ENCODE measurements around the gene ZBTB11. TPM values are rescaled to one million over a fixed set of nuclear protein-coding genes. Genes with fewer than 3 reads are reported as not detected.
"Not testable (repeated sequence)": the region's sequence is repeated elsewhere in the genome, so short reads cannot be mapped to it uniquely, and the experiment has no call there.

Gene ZBTB11
- total RNA-seq, 4 donors from 2014 or later, result 27.3 to 47.8 (median 29.2) TPM

DNA sequence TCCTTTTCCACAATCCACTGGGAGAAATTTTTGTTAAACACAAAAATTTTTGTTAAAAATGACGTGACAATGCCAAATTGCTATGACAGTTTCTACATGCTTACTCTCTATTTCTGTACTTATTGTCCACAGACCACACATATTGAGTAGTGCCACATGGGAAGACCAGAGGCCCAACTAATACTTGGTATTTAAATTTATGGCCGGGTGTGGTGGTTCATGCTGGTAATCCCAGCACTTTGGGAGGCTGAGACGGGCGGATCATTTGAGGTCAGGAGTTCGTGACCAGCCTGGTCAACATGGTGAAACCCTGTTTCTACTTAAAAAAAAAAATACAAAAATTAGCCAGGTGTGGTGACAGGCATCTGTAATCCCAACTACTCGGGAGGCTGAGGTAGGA, 20.3 kb downstream of the ZBTB11 start:
- no peak overlapping the region for H3K27ac ChIP-seq
- H3K36me3 ChIP-seq, result peaks cover 93% of the 10 kb centered on the region
- H3K27me3 ChIP-seq, result no peaks in the 10 kb centered on the region
- no peak for DNase-seq (ENCODE audit: low spot score in 2 of 2)
- 91% methylated on average over 6 of the region's 6 CpGs for WGBS
- H3K4me1 ChIP-seq, result no peaks in the 10 kb centered on the region
- H3K9me3 ChIP-seq, result no peaks in the 10 kb centered on the region
- no peak overlapping the region for H3K4me3 ChIP-seq
- no peak for TF ChIP-seq POLR2A (IDR thresholded peaks at IDR 0.05)
- no peak for TF ChIP-seq EP300 (IDR thresholded peaks at IDR 0.05)
- TF ChIP-seq, protein P1, sequence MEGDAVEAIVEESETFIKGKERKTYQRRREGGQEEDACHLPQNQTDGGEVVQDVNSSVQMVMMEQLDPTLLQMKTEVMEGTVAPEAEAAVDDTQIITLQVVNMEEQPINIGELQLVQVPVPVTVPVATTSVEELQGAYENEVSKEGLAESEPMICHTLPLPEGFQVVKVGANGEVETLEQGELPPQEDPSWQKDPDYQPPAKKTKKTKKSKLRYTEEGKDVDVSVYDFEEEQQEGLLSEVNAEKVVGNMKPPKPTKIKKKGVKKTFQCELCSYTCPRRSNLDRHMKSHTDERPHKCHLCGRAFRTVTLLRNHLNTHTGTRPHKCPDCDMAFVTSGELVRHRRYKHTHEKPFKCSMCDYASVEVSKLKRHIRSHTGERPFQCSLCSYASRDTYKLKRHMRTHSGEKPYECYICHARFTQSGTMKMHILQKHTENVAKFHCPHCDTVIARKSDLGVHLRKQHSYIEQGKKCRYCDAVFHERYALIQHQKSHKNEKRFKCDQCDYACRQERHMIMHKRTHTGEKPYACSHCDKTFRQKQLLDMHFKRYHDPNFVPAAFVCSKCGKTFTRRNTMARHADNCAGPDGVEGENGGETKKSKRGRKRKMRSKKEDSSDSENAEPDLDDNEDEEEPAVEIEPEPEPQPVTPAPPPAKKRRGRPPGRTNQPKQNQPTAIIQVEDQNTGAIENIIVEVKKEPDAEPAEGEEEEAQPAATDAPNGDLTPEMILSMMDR (IDR thresholded peaks at IDR 0.05), result no peak
- TF ChIP-seq POLR2AphosphoS5 (IDR thresholded peaks at IDR 0.05), result no peak

DNA sequence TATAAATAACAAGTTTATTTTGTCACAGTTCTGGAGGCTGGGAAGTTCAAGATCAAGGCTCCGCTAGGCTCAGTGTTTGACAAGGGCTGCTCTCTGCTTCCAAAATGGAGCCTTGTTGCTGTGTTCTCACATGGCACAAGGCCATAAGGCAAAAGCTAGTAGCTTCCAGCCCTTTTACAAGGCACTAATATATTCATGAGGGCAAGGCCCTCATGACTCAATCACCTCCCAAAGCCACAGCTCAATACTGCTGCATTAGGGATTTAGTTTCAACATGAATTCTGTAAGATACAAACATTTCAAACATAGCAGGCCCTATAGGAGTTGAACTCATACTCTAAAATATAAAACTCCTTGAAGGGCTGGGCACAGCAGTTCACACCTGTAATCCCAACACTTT, 30.2 kb downstream of the ZBTB11 start:
- Histone ChIP-seq H3K36me3 (peaks cover 39% of the 10 kb centered on the region), H3K27ac (no peak overlapping the region), H3K9me3 (no peaks in the 10 kb centered on the region), H3K27me3 (no peaks in the 10 kb centered on the region), H3K4me3 (no peak overlapping the region), H3K4me1 (peaks cover 2% of the 10 kb centered on the region)
- 90% methylated on average over 1 of the region's 1 CpG for WGBS
- TF ChIP-seq, protein P1 (IDR thresholded peaks at IDR 0.05), result no peak
- TF ChIP-seq POLR2AphosphoS5 (IDR thresholded peaks at IDR 0.05) (no peak), EP300 (IDR thresholded peaks at IDR 0.05) (no peak), POLR2A (IDR thresholded peaks at IDR 0.05) (no peak)
- no peak for DNase-seq (ENCODE audit: low spot score in 2 of 2)

DNA sequence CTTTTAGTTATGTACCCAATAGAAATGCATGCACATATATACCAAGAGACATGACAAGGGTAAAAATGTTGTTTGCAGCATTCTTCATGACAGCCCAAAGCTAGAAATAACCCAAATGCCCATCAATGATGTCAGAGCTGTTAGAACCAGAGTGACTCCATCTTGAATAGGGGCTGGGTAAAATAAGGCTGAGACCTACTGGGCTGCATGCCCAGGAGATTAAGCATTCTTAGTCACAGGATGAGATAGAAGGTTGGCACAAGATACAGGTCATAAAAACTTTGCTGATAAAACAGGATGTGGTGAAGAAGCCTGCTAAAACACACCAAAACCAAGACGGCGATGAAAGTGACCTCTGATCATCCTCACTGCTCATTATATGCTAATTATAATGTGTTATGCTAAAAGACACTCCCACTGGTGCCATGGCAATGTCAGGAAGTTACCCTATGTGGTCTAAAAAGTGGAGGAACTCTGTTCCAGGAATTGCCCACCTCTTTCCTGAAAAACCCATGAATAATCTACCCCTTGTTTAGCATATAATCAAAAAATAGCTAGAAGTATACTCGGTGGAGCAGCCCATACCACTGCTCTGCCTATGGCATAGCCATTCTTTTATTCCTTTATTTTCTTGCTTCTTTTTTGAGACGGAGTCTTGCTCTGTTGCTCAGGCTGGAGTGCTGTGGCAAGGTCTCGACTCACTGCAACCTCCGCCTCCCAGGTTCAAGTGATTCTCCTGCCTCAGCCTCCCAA, 32.9 kb downstream of the ZBTB11 start:
- WGBS, result 55% methylated on average over 6 of the region's 6 CpGs
- TF ChIP-seq, protein P1 (IDR thresholded peaks at IDR 0.05), result no peak
- TF ChIP-seq POLR2A (IDR thresholded peaks at IDR 0.05) (no peak), POLR2AphosphoS5 (IDR thresholded peaks at IDR 0.05) (no peak), EP300 (IDR thresholded peaks at IDR 0.05) (no peak)
- Histone ChIP-seq H3K27ac (no peak overlapping the region), H3K4me3 (no peak overlapping the region), H3K27me3 (no peaks in the 10 kb centered on the region), H3K36me3 (peaks cover 15% of the 10 kb centered on the region), H3K4me1 (peaks cover 2% of the 10 kb centered on the region), H3K9me3 (no peaks in the 10 kb centered on the region)
- DNase-seq (ENCODE audit: low spot score in 2 of 2), result no peak

DNA sequence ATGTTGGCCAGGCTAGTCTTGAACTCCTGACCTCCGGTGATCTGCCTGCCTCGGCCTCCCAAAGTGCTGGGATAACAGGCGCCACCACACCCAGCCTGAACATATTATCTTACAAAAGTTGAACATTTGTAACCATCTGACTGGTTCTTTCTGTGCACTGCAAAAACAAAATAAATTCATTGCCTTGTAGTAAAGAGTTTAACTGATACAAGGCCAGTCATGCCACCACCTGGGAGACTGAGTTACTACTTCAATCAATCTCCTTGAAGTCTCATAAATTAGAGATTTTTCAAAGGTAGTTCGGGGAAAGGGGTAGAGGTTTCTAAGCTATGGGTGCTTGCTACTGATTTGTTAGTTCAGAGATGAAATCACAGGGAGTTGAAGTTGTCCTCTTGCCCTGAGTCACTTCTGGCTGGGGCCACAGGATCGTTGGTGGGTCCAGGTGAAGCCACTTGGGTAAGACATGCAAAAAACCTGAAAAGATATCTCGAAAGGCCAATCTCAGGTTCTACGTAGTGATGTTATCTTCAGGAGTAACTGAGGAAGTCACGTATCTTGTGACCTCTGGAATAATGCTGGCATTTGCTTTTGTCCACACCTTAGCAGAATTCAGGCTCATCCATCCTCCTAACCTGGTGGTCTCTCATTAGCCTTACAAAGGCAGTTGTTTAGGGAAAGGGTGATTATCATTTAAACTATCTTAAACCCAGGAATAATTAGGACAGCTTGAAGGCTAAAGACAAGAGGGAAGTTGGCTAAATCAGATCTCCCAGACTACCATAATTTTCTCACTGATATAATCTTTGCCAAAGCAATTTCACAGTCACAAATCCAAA, 33.7 kb downstream of the ZBTB11 start:
- H3K4me1 ChIP-seq, result peaks cover 2% of the 10 kb centered on the region
- WGBS, result 81% methylated on average over 8 of the region's 8 CpGs
- DNase-seq (ENCODE audit: low spot score in 2 of 2), result no peak
- peaks cover 7% of the 10 kb centered on the region for H3K36me3 ChIP-seq
- no peak overlapping the region for H3K4me3 ChIP-seq
- TF ChIP-seq, protein P1 (IDR thresholded peaks at IDR 0.05), result no peak
- TF ChIP-seq POLR2A (IDR thresholded peaks at IDR 0.05) (no peak), EP300 (IDR thresholded peaks at IDR 0.05) (no peak), POLR2AphosphoS5 (IDR thresholded peaks at IDR 0.05) (no peak)
- H3K9me3 ChIP-seq, result no peaks in the 10 kb centered on the region
- H3K27ac ChIP-seq, result no peak overlapping the region
- H3K27me3 ChIP-seq, result no peaks in the 10 kb centered on the region

DNA sequence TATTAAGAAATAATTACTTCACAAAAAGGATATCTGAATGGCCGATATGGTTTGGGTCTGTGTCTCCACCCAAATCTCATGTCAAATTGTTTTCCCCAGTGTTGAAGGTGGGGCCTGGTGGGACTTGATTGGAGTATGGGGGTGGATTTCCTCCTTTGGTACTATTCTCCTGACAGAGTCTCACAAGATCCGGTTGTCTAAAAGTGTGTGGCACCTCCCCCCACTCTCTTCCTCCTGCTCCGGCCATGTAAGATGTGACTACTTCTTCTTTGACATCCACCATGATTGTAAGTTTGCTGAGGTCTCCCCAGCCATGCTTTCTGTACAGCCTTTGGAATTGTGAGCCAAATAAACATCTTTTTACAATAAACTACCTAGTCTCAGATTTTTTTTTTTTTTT, 34.5 kb downstream of the ZBTB11 start:
- WGBS, result 88% methylated on average over 3 of the region's 3 CpGs
- H3K36me3 ChIP-seq, result no peaks in the 10 kb centered on the region
- TF ChIP-seq EP300 (IDR thresholded peaks at IDR 0.05), result no peak
- no peak for TF ChIP-seq POLR2A (IDR thresholded peaks at IDR 0.05)
- TF ChIP-seq, protein P1 (IDR thresholded peaks at IDR 0.05), result no peak
- TF ChIP-seq POLR2AphosphoS5 (IDR thresholded peaks at IDR 0.05), result no peak
- no peak overlapping the region for H3K4me3 ChIP-seq
- peaks cover 2% of the 10 kb centered on the region for H3K4me1 ChIP-seq
- DNase-seq (ENCODE audit: low spot score in 2 of 2), result no peak
- no peaks in the 10 kb centered on the region for H3K9me3 ChIP-seq
- H3K27me3 ChIP-seq, result no peaks in the 10 kb centered on the region
- H3K27ac ChIP-seq, result no peak overlapping the region

DNA sequence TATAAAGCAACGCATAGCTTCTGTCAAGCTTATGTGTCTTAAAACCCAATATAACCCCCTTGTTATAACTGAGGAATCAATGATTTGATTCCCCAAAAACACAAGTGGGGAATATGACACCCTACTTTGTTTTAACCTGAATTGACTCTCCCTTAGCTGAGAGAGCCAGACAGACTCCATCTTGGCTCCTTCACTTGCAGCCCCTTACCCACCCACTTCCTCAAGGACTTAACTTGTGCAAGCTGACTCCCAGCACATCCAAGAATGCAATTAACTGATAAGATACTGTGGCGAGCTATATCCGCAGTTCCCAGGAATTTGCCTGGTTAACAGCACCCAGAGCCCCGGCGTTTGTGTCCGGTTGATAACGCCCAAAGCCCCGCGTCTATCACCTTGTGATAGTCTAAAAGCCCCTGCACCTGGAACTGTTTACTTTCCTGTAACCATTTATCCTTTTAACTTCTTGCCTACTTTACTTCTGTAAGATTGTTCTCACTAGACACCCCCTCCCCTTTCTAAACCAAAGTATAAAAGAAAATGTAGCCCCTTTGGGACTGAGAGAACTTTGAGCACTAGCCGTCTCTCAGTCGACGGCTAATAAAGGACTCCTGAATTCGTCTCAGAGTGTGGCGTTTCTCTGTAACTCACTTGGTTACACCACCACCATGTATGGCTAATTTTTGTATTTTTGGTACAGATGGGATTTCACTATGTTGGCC, 35.4 kb downstream of the ZBTB11 start:
- WGBS, result 74% methylated on average over 14 of the region's 14 CpGs
- H3K27ac ChIP-seq, result not testable (repeated sequence)

More for the DNA sequence above, 35.4 kb downstream of the ZBTB11 start:
- H3K4me1 ChIP-seq; H3K27me3 ChIP-seq; H3K36me3 ChIP-seq; H3K9me3 ChIP-seq; DNase-seq (ENCODE audit: low spot score in 2 of 2); H3K4me3 ChIP-seq: not testable (repeated sequence)
